Measurements from ENCODE around the gene SLC13A4.

SLC13A4 gene

GRCh38 chr7:135684699-135685098 is 43.3 kb downstream of the SLC13A4 start:
- H3K27ac ChIP-seq, result no peak overlapping the region
- no peak for TF ChIP-seq CTCF (conservative IDR thresholded peaks at IDR 0.05)

GRCh38 chr7:135684136-135684535 is 43.9 kb downstream of the SLC13A4 start:
- no peak overlapping the region for H3K27ac ChIP-seq
- TF ChIP-seq CTCF (conservative IDR thresholded peaks at IDR 0.05), result no peak

GRCh38 chr7:135683609-135684008 is 44.4 kb downstream of the SLC13A4 start:
- H3K27ac ChIP-seq, result no peak overlapping the region
- TF ChIP-seq CTCF (conservative IDR thresholded peaks at IDR 0.05), result no peak

- no peak for TF ChIP-seq CTCF (conservative IDR thresholded peaks at IDR 0.05)
- H3K27ac ChIP-seq, result no peak overlapping the region
Measured at GRCh38 chr7:135682191-135682590, 45.8 kb downstream of the SLC13A4 start.

GRCh38 chr7:135681762-135682161 is 46.2 kb downstream of the SLC13A4 start:
- H3K27ac ChIP-seq, result no peak overlapping the region
- no peak for TF ChIP-seq CTCF (conservative IDR thresholded peaks at IDR 0.05)

- TF ChIP-seq CTCF (conservative IDR thresholded peaks at IDR 0.05), result no peak
- peak overlapping the region; percentile 53 for H3K27ac ChIP-seq
Measured at GRCh38 chr7:135678612-135679575, 49.1 kb downstream of the SLC13A4 start.

GRCh38 chr7:135673360-135673706 is 54.7 kb downstream of the SLC13A4 start:
- TF ChIP-seq CTCF (conservative IDR thresholded peaks at IDR 0.05), result no peak
- no peak overlapping the region for H3K27ac ChIP-seq

Data from VCaP (cell line).